Thyroid gland (tissue), 4 donors: Measurements from ENCODE around the gene ACTG2. TPM values are rescaled to one million over a fixed set of nuclear protein-coding genes. Genes with fewer than 3 reads are reported as not detected.

ENCODE experiments used
- DNase-seq, 2 donors: peaks; one replicate each; pipeline ENCODE4 v3.0.0-alpha.2; 2019
- H3K27ac ChIP-seq, 3 donors: fragments of 200-600 bp; sonication (generic); 1 replicate in 2 of 3; 2 replicates in 1 of 3; pipeline ENCODE4 v1.5.1; 2016 to 2019; ENCODE audit warnings: mild to moderate bottlenecking in 1 of 3, moderate library complexity in 1 of 3
- H3K27me3 ChIP-seq: fragments of 200-600 bp; sonication (generic); one replicate; pipeline ENCODE4 v1.5.1; 2019
- H3K36me3 ChIP-seq, 2 donors: fragments of 200-600 bp; sonication (generic); one replicate each; pipeline ENCODE4 v1.5.1; 2016 to 2019
- H3K4me1 ChIP-seq, 2 donors: fragments of 200-600 bp; sonication (generic); one replicate each; pipeline ENCODE4 v1.5.1; 2017 to 2019
- H3K4me3 ChIP-seq, 3 donors: fragments of 200-600 bp; sonication (generic); replicated peaks in 1 of 3; 1 replicate in 2 of 3; 2 replicates in 1 of 3; pipeline ENCODE4 v1.5.1; 2016; ENCODE audit warnings: mild to moderate bottlenecking in 1 of 3
- H3K9me3 ChIP-seq: fragments of 200-600 bp; sonication (generic); one replicate; pipeline ENCODE4 v1.5.1; 2017
- CTCF ChIP-seq, 6 experiments: fragments of 200-600 bp in 3 of 6; fragments of 450-650 bp in 3 of 6; sonication (generic) in 3 of 6; IDR thresholded peaks; one replicate each; pipeline ENCODE4 v1.5.1; 2016 to 2019; ENCODE audit warnings: antibody characterized with exemption in 6 of 6, mild to moderate bottlenecking in 2 of 6, inconsistent platforms in 1 of 6, moderate library complexity in 1 of 6
- POLR2A ChIP-seq, 2 donors: fragments of 450-650 bp; IDR thresholded peaks; one replicate each; pipeline ENCODE4 v1.6.1; 2017; ENCODE audit warnings: antibody characterized with exemption in 2 of 2, mild to moderate bottlenecking in 2 of 2, moderate library complexity in 1 of 2
- WGBS, 2 donors: methylation state at CpG; one replicate each; pipeline ENCODE4 v1.1.5; 2017; 5-methylcytosine and 5-hydroxymethylcytosine counted together
- intact Hi-C: fragments of 100-400 bp; cut with DNase I; formaldehyde crosslinking; loops from one replicate; pipeline ENCODE4 v1.15.1; 2023
- total RNA-seq, 4 donors: library from RNA; depleted of rRNA; stranded (reverse); fragments of >200 nt; gene quantifications; one replicate each; pipeline ENCODE4 v1.2.3, GENCODE V29; 2016

ACTG2 gene
- total RNA-seq, 4 donors from 2014 or later, result 1.5 to 24.4 (median 2.3) TPM

- no peak for DNase-seq
- Histone ChIP-seq H3K9me3 (no peaks in the 10 kb centered on the region), H3K36me3 (no peaks in the 10 kb centered on the region), H3K4me3 (no peak overlapping the region), H3K4me1 (no peaks in the 10 kb centered on the region), H3K27ac (no peak overlapping the region), H3K27me3 (no peaks in the 10 kb centered on the region)
- intact Hi-C loops, result no loop called here
- no peak for TF ChIP-seq POLR2A (IDR thresholded peaks at IDR 0.05)
- TF ChIP-seq CTCF (IDR thresholded peaks at IDR 0.05), result no peak
- 94 to 96% methylated on average over 2 of the region's 2 CpGs for whole genome bisulfite sequencing, 2 donors
Measured at GRCh38 chr2:73894475-73894850, 1.7 kb downstream of the ACTG2 start.

- DNase-seq, result no peak
- Histone ChIP-seq H3K4me1 (no peaks in the 10 kb centered on the region), H3K36me3 (no peaks in the 10 kb centered on the region), H3K4me3 (no peak overlapping the region), H3K27me3 (no peaks in the 10 kb centered on the region), H3K9me3 (no peaks in the 10 kb centered on the region), H3K27ac (no peak overlapping the region)
- WGBS, 2 donors, result 82% methylated on average over 6 of the region's 6 CpGs
- intact Hi-C loops, result no loop called here
- no peak for TF ChIP-seq POLR2A (IDR thresholded peaks at IDR 0.05)
- TF ChIP-seq CTCF (IDR thresholded peaks at IDR 0.05), result no peak
Measured at GRCh38 chr2:73894877-73895276, 2.1 kb downstream of the ACTG2 start.

GRCh38 chr2:73895473-73895872, 2.7 kb downstream of the ACTG2 start:
- no peaks in the 10 kb centered on the region for H3K9me3 ChIP-seq
- no peak for DNase-seq
- no peak overlapping the region for H3K27ac ChIP-seq
- WGBS, 2 donors, result 77 to 81% methylated on average over 9 of the region's 9 CpGs
- TF ChIP-seq CTCF (IDR thresholded peaks at IDR 0.05), result no peak
- TF ChIP-seq POLR2A (IDR thresholded peaks at IDR 0.05), result no peak
- H3K4me3 ChIP-seq, result no peak overlapping the region
- no peaks in the 10 kb centered on the region for H3K4me1 ChIP-seq
- intact Hi-C loops, result no loop called here
- no peaks in the 10 kb centered on the region for H3K36me3 ChIP-seq
- H3K27me3 ChIP-seq, result no peaks in the 10 kb centered on the region

GRCh38 chr2:73896362-73897239, 3.8 kb downstream of the ACTG2 start:
- Histone ChIP-seq H3K9me3 (no peaks in the 10 kb centered on the region), H3K4me1 (no peaks in the 10 kb centered on the region), H3K27ac (no peak overlapping the region), H3K4me3 (no peak overlapping the region), H3K27me3 (no peaks in the 10 kb centered on the region), H3K36me3 (no peaks in the 10 kb centered on the region)
- no peak for DNase-seq
- WGBS, 2 donors, result 56 to 63% methylated on average over 15 of the region's 15 CpGs
- no peak for TF ChIP-seq POLR2A (IDR thresholded peaks at IDR 0.05)
- intact Hi-C loops, result no loop called here

GRCh38 chr2:73897240-73897583, 4.4 kb downstream of the ACTG2 start:
- no peak overlapping the region for H3K4me3 ChIP-seq
- 38 to 39% methylated on average over 4 of the region's 4 CpGs for WGBS, 2 donors
- no peaks in the 10 kb centered on the region for H3K36me3 ChIP-seq
- intact Hi-C loops, result no loop called here
- TF ChIP-seq POLR2A (IDR thresholded peaks at IDR 0.05) (no peak), CTCF (IDR thresholded peaks at IDR 0.05) (no peak)
- H3K4me1 ChIP-seq, result no peaks in the 10 kb centered on the region
- DNase-seq, result no peak
- no peaks in the 10 kb centered on the region for H3K27me3 ChIP-seq
- H3K27ac ChIP-seq, result no peak overlapping the region
- no peaks in the 10 kb centered on the region for H3K9me3 ChIP-seq
